Stimulated activated CD8-positive, alpha-beta memory T cell treated with anti-CD3 and anti-CD28 coated beads, Interleukin-7, amount 100 ng/mL, for 1 hour (primary cell): ENCODE measurements around the gene VWA3A.
"Not testable (repeated sequence)": the region's sequence is repeated elsewhere in the genome, so short reads cannot be mapped to it uniquely, and the experiment has no call there.

ENCODE experiments used
- DNase-seq, 2 donors: peaks; one replicate each; pipeline ENCODE4 v3.0.0-alpha.2; 2020; ENCODE audit warnings: low read depth in 2 of 2

VWA3A gene, protein sequence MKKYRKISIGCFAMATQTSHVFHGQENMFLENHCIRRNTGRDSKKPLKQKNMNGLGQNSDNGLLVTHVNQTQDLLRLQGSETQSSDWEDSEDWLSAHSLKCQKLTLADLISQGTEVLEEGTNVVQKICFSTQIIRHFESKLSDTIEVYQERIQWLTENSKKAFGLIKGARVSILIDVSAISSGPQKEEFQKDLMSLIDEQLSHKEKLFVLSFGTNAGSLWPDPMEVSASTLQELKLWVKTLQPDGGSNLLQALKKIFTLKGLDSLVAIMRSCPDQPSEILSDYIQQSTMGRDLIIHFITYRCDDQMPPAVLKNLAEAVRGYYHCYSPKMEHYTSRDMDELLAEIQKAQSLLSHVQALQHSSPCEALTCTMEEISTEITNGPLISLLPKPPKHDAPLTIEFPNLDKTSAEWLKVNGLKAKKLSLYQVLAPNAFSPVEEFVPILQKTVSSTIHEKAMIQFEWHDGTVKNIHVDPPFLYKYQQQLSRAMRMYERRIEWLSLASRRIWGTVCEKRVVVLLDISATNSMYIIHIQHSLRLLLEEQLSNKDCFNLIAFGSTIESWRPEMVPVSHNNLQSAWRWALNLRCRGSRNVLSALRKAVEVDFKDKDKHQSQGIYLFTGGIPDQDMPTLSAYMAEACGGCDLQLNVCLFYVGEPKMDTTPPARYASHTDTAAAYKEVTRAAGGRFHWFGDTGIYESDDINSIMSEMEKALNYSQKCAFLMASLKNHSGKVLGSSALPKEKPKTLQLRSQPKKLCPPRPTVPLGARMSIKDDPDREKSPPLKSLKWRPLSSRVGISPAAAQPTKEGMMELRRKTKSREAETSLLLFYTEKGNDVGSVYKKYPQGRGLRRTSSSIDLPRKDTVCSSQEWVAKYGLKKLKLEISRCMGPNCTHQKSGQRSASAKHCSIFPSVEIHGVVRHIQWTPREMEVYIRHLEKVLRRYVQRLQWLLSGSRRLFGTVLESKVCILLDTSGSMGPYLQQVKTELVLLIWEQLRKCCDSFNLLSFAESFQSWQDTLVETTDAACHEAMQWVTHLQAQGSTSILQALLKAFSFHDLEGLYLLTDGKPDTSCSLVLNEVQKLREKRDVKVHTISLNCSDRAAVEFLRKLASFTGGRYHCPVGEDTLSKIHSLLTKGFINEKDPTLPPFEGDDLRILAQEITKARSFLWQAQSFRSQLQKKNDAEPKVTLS

DNA sequence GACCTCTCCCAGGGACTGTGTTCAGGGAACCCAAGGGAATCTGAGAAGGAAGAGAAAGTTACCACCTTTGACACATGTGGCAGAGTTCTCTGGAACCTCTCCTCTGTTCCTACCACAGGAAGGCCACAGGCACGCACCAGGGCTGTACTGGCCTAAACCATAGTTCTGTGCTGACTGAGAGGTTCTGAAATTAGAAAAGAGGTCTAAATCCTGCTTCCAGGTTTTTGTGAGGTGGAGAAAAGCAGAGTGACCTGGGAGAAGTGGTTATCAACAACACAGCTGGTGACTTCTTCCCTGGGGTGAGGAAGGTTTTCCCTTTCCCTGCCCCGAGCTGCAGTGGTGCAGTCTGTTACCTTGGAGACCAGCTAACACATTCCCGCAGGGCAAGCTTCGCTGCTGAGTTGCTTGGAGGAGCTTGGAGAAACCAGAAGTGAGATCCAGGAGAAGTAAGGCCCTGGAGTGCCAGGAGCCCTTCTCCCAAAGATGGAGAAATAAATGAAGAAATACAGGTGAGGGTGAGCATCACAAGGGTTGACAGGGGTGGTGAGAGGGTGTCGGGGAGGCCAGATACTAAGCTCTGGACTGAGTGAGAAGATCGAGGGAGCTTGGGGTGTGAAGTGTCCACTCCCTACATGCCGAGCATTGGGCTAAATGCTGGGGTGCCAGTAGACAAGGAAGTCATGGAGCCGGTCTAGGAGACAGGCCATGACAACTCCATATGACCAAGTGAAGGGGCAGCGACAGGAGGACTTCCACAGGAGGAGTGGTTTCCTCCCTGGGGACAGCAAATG lies at the start of gene VWA3A:
VWA3A (plus strand) TSS at position 399 of the 791 bp plus-strand sequence; CDS start at position 496, 97 bp downstream.
- DNase-seq: no peak

DNA sequence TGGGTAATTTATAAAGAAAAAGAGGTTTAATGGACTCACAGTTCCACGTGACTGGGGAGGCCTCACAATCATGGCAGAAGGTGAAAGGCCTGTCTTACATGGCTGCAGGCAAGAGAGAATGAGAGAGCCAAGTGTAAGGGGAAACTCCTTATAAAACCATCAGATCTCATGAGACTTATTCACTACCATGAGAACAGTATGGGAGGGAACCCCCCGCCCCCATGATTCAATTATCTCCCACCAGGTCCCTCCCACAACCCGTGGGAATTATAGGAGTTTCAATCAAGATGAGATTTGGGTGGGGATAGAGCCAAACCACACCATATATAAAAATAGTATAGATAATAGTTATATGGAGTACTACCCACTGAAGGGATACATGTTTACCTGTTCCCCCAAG lies 48.5 kb upstream of the VWA3A start:
- not testable (repeated sequence) for DNase-seq

DNA sequence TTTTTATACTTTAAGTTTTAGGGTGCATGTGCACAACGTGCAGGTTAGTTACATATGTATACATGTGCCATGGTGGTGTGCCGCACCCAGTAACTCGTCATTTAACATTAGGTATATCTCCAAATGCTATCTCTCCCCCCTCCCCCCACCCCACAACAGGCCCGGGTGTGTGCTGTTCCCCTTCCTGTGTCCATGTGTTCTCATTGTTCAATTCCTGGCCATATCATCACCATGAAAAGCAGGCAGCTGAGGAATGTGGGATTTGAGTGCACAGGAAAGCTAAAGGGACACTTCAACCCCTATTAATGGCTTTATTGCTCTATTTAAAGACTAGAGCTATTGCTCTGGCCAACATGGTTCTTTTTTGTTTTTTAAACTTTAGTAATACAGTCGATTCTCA lies 46.5 kb upstream of the VWA3A start:
- not testable (repeated sequence) for DNase-seq

- DNase-seq: no peak
Measured at GRCh38 chr16:22050963-22051362, 41.4 kb upstream of the VWA3A start.

DNA sequence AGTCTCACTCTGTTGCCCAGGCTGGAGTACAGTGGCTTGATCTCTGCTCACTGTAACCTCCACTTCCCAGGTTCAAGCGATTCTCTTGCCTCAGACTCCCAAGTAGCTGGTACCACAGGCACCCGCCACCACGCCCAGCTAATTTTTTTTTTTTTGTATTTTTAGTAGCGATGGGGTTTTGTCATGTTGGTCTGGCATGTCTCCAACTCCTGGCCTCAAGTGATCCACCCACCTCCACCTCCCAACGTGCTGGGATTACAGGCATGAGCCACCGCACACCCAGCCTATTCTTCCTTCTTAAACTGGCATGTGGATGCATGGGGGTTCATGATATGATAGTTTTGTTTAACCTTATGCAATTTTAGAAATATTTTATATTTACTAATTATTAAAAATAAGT lies 39.4 kb upstream of the VWA3A start:
- DNase-seq: no peak

DNA sequence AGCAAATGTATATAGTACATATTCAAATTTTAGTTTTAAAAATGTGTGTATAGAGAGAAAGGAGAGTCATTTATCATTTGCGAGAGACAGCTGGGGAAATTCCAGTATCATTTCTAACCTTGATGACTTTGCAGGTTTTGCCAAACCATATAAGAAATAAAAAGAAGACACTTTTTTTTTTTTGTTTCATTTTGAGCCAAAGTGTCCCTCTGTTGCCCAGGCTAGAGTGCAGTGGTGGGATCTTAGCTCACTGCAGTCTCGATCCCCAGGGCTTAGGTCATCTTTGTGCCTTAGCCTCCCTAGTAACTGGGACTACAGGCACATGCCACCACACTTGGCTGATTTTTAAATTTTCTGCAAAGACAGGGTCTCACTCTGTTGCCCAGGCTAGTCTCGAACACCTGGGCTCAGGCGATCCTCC lies 38.4 kb upstream of the VWA3A start:
- DNase-seq: no peak

DNA sequence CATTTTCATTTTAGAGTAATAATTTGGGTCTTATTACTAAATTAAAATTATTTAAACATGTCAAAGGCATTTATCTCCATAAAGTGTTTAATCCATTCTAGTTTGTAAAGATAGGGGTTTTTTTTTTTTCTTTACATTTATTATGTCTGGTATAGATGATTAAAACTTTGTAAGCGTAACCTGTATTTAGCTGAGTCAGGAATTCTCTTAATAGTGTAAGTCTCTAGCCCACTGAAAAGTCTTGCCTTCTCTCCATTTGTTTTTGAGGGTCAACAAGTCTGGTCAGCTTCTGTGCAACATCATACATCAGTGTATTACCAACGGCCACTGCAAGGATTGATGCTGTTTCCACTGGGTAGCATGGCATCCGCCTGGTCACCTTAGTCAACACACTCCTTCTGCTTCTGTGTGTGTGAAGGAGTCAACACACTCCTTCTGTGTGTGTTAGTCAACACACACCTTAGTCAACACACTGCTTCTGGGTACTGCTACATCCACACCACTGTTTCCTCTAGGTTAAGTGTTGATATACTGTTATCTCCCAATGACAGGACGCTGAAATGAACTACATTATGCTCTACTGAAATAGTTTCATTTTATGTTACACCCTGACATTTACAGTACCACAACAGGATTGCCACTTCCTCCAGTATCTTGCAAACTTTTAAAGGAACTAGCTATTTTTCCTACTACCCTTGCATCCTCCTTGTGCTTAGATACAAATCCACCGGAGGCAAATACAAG lies 37.3 kb upstream of the VWA3A start:
- DNase-seq: no peak

DNA sequence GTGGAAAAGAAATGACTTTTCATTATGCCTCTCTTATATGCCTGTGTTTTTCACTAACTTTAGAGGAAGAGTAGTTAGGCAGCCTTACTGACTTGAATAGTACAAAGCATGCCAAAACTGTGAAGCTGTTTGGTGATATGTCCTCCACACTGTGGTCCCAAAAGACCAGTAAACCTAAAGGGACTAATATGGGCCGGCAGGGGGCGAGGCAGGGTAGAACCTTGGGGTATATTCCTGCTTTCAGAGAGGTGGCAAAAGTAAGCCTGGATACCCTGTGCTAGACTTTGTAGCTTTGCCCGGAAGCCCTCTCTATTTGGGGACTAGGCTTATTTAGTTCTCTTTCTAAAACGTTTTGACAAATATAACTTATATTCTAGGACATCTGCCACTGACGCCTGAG lies 36.5 kb upstream of the VWA3A start:
- DNase-seq: no peak

DNA sequence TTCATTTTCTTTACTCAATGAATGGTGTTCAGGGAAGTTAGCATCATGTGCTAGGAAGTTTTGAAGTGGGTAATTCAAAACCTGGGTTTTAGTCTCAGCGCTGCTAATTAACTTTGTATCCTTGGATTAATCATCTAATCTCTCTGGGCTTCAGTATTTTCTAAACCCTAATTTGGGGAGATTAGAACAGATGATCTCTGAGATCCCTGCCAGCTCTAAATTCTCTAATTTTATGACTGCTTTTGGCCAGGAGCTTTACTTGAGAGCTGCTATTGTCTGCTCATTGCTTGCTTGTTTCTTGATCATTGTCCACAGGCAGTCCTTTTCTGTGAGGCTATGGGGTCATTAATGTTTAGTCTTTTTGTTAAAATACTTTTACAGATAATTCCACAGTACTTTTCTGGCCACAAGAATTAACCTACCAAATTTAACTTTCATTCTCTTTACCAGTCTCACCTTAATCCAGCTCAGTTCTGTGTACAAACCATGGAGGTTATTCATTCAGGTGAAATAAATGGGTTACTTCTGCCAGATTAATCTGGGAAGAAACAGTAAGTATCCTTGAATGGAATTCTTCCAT lies 28.4 kb upstream of the VWA3A start:
- no peak for DNase-seq

GRCh38 chr16:22065252-22065651 lies 27.1 kb upstream of the VWA3A start:
- no peak for DNase-seq

DNA sequence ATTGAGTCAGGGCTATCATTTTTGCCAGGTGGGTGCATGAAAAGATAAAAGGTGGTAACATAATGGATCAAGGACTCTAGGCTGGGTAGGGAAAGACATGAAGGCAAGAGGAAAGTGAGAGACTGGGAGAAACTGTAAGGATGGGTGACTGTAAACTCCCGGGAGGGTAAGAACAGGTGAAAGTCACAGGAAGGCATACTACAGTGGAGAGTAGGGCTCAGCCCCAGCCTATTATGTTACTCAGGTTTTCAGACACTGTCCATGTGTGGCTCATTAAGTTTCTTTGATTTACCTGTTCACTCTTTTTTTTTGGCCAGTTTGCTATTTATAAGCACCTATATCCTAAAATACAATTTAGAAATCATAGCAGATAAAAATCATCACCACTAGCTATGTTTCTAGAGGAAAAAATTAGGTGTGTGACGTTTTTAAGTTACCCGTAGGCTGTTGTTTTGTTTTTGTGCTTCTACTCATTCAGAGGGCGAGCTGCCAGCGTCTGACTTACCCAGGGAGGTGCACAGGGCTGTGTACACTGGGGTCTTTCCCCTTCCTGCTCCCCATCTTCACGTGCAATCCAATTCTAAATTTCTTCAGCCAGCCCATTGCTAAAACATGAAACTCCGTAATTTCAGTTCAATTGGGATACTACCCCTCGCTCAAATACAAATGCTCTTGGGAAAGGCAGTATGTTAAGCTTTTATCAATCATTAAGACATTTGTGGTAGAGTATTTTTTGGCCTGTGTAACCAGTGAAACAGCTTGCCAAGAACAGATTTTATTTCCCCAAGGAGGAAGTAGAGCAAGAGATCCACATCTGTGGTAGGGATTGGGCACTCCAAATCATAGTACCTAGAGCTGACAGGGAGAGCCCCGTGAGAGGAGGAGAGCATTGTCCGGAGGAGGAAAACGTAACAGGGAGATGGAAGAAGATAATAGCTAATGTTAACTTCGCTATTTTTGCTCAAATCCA lies 21.7 kb upstream of the VWA3A start:
- no peak for DNase-seq

GRCh38 chr16:22071331-22071910 lies 20.9 kb upstream of the VWA3A start:
- DNase-seq: no peak

DNA sequence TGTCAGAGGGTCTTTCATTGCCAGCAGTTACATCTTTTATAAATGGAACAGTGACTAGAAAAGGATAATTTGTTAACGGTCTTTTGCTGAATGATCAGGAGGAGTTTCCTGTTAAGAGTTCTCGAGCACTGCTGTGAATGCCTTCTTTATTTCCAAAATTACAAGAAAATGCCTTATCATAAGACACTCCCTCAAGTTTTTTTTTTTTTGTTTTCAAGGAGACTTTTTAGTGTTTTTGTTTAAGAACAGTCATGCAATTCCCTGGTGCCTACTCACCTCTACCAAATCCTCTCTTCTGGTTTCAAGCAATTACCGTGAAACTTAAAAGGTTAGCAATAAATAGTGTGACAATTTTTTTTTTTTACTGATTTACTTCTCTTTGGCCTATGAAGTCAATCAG lies 19.0 kb upstream of the VWA3A start:
- no peak for DNase-seq

DNA sequence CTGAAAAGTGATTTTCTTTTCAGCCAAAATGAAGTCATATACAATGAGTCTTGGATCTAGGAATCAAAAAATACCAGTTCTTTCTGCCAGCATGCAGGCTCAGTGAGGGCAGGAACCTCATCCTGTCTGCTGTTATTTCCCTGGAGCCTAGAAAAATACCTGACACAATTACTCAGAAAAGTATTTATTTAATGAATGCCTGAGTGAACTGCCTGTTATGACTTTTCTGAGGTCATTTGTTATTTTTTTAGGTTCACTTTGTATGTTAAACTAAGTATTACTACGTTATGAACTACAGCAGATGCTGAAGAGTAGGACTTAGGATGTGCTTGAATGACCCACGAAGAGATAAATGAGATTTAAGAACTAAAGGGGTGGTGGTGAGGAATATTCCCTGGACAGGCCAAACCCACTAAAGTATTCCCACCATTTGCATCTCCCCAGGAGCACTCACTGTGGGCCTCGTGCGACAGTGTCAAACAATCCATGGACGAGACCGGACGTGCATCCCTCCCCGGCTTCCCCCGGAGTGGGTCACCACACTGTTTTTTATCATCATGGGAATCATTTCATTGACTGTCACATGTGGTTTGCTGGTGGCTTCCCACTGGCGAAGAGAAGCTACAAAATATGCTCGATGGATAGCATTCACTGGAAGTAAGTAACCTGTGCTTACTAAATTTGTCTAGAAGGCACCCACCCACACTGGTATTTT lies 17.1 kb upstream of the VWA3A start:
- no peak for DNase-seq

GRCh38 chr16:22075776-22076175 lies 16.6 kb upstream of the VWA3A start:
- DNase-seq: no peak

DNA sequence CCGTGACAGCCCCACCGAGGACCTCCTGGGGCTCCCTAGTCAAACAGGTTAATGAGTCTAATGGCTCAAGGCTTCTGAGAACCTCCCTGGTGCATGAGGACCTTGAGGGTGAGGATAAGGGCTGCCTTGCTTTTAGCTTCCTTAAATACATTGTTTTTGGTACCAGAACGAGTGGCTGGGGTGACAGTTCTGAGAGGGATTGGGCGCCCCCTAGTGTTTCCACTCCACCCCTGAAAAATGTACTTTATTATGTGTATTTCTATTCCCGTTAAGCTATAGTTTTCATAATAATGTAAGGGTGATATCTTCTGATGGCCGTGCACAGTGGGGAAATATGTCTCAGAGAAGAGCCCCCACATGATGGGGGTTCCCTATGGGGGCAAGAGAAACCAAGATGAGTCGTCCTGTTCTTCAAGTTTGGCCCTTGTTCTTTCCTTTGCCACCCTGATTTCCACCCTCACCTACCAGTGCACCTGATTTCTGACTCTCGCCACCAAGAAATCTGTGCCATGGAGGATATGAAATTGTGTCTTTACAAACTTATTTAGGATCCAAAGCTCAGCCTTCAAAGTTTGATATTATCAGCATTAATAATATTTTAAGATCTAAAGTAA lies 14.5 kb upstream of the VWA3A start:
- DNase-seq: peak; percentile 34 to 61

DNA sequence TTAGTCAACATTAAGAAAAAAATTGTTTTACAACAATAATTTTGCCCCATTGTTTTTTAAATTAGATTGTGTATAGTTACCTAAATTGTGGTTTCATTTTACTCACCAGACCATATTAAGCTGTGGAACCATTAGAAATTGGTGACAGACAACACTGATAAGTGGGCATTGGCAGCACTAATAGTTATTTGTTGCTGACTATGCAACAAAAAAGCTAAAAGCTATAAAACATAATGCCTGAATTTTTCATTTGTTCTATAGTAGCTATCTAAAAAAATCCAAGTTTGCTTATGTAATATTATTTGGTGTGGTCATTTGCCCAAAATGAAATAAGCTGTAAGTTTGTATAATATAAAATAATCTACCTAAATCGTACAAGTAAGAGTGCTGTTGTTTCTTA lies 13.7 kb upstream of the VWA3A start:
- no peak for DNase-seq

- no peak for DNase-seq
Measured at GRCh38 chr16:22081050-22081449, 11.3 kb upstream of the VWA3A start.
